ENCODE measurements around the gene BORCS6. TPM values are rescaled to one million over a fixed set of nuclear protein-coding genes. Genes with fewer than 3 reads are reported as not detected.

The BORCS6 gene
- total RNA-seq, 1 experiment from 2014 or later: 9.3 TPM

DNA sequence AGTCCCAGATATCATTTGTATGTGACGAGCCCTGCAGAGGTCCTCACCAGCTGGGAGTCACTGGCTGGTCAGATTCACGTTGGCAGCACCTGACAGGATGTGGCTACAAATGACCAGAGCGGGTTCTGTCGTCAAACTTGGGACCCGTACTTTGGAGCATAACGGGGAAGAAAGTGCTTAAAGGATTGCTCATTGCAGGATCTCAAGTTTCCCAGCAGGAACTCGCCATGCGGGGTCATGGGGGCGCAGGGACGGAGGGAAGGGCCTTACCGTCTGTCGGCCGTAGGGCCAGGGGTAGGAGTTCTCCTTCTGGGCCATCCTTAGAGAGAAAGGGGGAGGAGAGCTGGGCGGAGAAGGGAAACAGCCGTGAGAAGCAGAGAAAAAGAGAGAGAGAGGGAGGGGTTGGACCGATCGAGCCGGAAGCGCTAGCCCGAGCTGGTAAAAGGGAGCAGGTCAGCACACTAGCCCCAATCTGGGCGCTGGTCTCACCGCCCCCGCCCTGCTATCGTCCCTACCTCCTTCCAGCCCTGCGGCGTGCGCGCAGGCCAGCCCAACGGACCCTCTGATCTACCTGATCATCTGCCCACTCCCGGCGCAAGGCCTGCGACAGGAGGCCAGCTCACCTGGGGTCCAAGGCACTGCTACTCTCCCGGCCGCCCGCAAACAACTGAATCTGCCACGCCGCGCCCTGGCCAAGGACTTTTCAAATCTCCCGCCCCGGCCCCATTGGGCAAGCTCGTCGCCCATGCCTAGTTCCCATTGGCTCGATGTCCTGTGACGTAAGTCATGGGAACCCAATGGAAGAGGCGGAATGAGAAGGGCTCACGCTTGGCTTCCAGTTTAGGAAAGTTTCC lies 20.2 kb upstream of the BORCS6 start, which contains the start of gene AURKB:
TSS of gene AURKB (minus strand) at position 669 of the 854 bp plus-strand sequence. CDS start at position 318, 351 bp downstream.
- POLR2A ChIA-PET: interaction anchor here (0.6 to 1.2 kb wide), 5 partner anchors 11 to 38 kb away, joined by 3 to 6 read pairs (median 3); partner anchors contain the start of genes CTC1 and PFAS
- Histone ChIP-seq H3K36me3 (ENCODE audit: control insufficient read depth, insufficient read depth, low read length) (peaks cover 4% of the 10 kb centered on the region), H3K27ac (ENCODE audit: low read length) (peak within 1 kb of the TSS; percentile 93), H3K4me3 (ENCODE audit: low read depth in 2 of 2, low read length in 2 of 2) (peak within 1 kb of the TSS; percentile 75 to 84), H3K9me3 (ENCODE audit: control insufficient read depth, insufficient read depth, low read depth, low read length) (no peaks in the 10 kb centered on the region), H3K27me3 (ENCODE audit: control insufficient read depth, insufficient read depth, low read length) (no peaks in the 10 kb centered on the region), H3K4me1 (ENCODE audit: control insufficient read depth, insufficient read depth, low read length) (peaks cover 18% of the 10 kb centered on the region)
- peak; percentile 87 for DNase-seq (ENCODE audit: low read depth, low spot score)
- peak; percentile 96 for TF ChIP-seq POLR2AphosphoS5 (IDR thresholded peaks at IDR 0.05; ENCODE audit: low read depth, low read length)
- TF ChIP-seq, protein P1, sequence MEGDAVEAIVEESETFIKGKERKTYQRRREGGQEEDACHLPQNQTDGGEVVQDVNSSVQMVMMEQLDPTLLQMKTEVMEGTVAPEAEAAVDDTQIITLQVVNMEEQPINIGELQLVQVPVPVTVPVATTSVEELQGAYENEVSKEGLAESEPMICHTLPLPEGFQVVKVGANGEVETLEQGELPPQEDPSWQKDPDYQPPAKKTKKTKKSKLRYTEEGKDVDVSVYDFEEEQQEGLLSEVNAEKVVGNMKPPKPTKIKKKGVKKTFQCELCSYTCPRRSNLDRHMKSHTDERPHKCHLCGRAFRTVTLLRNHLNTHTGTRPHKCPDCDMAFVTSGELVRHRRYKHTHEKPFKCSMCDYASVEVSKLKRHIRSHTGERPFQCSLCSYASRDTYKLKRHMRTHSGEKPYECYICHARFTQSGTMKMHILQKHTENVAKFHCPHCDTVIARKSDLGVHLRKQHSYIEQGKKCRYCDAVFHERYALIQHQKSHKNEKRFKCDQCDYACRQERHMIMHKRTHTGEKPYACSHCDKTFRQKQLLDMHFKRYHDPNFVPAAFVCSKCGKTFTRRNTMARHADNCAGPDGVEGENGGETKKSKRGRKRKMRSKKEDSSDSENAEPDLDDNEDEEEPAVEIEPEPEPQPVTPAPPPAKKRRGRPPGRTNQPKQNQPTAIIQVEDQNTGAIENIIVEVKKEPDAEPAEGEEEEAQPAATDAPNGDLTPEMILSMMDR (IDR thresholded peaks at IDR 0.05): no peak
- 0 out of 2 replicates have a peak, but pooled peaks have one; percentile 30 for TF ChIP-seq TCF7L2 (IDR thresholded peaks at IDR 0.05; ENCODE audit: low read depth, low read length)
- TF ChIP-seq, protein P2, sequence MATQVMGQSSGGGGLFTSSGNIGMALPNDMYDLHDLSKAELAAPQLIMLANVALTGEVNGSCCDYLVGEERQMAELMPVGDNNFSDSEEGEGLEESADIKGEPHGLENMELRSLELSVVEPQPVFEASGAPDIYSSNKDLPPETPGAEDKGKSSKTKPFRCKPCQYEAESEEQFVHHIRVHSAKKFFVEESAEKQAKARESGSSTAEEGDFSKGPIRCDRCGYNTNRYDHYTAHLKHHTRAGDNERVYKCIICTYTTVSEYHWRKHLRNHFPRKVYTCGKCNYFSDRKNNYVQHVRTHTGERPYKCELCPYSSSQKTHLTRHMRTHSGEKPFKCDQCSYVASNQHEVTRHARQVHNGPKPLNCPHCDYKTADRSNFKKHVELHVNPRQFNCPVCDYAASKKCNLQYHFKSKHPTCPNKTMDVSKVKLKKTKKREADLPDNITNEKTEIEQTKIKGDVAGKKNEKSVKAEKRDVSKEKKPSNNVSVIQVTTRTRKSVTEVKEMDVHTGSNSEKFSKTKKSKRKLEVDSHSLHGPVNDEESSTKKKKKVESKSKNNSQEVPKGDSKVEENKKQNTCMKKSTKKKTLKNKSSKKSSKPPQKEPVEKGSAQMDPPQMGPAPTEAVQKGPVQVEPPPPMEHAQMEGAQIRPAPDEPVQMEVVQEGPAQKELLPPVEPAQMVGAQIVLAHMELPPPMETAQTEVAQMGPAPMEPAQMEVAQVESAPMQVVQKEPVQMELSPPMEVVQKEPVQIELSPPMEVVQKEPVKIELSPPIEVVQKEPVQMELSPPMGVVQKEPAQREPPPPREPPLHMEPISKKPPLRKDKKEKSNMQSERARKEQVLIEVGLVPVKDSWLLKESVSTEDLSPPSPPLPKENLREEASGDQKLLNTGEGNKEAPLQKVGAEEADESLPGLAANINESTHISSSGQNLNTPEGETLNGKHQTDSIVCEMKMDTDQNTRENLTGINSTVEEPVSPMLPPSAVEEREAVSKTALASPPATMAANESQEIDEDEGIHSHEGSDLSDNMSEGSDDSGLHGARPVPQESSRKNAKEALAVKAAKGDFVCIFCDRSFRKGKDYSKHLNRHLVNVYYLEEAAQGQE (IDR thresholded peaks at IDR 0.05; ENCODE audit: insufficient read depth in 1 of 2, low read depth in 2 of 2, low read length in 1 of 2): 0 out of 4 replicates have a peak, but pooled peaks of 1 of the 2 experiments have one; percentile 33
- TF ChIP-seq SIN3A (IDR thresholded peaks at IDR 0.05; ENCODE audit: borderline replicate concordance, insufficient read depth, low read depth, low read length): peak; percentile 99
- TSS peak; percentile 95 for BruUV-seq (replicated peaks)
- in situ Hi-C loops (cut with HindIII; ENCODE audit: low pct_unique_long_range_greater_than_20kb, low sequenced_read_pairs) (no loop called here), intact Hi-C loops (cut with micrococcal nuclease; ENCODE audit: unreplicated experiment) (no loop called here)
- CTCF ChIA-PET: interaction anchor here (1.2 kb wide), 1 partner anchor 154 kb away, joined by 5 read pairs; no protein-coding TSS in a partner anchor
- peak; percentile 97 for ATAC-seq

DNA sequence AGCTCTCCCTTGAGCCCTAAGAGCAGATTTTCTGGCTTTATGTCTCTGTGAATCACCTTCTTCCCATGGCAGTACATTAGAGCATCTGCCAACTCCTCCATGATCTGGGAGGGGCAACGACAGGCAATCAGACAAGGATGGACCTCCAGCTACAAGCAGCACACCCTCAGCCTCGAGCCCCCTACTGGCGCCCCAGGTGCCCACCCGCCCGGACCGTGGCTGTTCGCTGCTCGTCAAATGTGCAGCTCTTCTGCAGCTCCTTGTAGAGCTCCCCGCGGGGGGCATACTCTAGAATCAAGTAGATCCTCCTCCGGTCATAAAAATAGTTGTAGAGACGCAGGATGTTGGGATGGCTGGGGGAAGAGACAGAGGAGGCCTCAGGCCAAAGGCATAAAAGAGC lies 16.6 kb upstream of the BORCS6 start:
- Histone ChIP-seq H3K4me3 (ENCODE audit: low read depth in 2 of 2, low read length in 2 of 2) (no peak overlapping the region), H3K36me3 (ENCODE audit: control insufficient read depth, insufficient read depth, low read length) (peaks cover 4% of the 10 kb centered on the region), H3K9me3 (ENCODE audit: control insufficient read depth, insufficient read depth, low read depth, low read length) (no peaks in the 10 kb centered on the region), H3K27me3 (ENCODE audit: control insufficient read depth, insufficient read depth, low read length) (no peaks in the 10 kb centered on the region), H3K4me1 (ENCODE audit: control insufficient read depth, insufficient read depth, low read length) (peaks cover 17% of the 10 kb centered on the region), H3K27ac (ENCODE audit: low read length) (no peak overlapping the region)
- ChIA-PET POLR2A (interaction anchor here (0.6 kb wide), 1 partner anchor 135 kb away, joined by 10 read pairs; no protein-coding TSS in a partner anchor), CTCF (no interaction called here)
- in situ Hi-C loops (cut with HindIII; ENCODE audit: low pct_unique_long_range_greater_than_20kb, low sequenced_read_pairs) (no loop called here), intact Hi-C loops (cut with micrococcal nuclease; ENCODE audit: unreplicated experiment) (no loop called here)
- TF ChIP-seq SIN3A (IDR thresholded peaks at IDR 0.05; ENCODE audit: borderline replicate concordance, insufficient read depth, low read depth, low read length) (no peak), POLR2AphosphoS5 (IDR thresholded peaks at IDR 0.05; ENCODE audit: low read depth, low read length) (no peak), TCF7L2 (IDR thresholded peaks at IDR 0.05; ENCODE audit: low read depth, low read length) (no peak)
- TF ChIP-seq, protein P2 (IDR thresholded peaks at IDR 0.05; ENCODE audit: insufficient read depth in 1 of 2, low read depth in 2 of 2, low read length in 1 of 2): no peak
- TF ChIP-seq, protein P1 (IDR thresholded peaks at IDR 0.05): no peak
- ATAC-seq (no peak), DNase-seq (ENCODE audit: low read depth, low spot score) (no peak)
- BruUV-seq (replicated peaks): no TSS peak

Data from Panc1 (cell line).